Duodenal mucosa (tissue), 2 donors: ENCODE data around the gene ENTPD3.
A peak's percentile ranks its signal among the peaks of the same experiment; 100 is the strongest.
"Not testable (repeated sequence)": the region's sequence is repeated elsewhere in the genome, so short reads cannot be mapped to it uniquely, and the experiment has no call there.

ENCODE experiments used
- H3K27ac ChIP-seq: one replicate; pipeline ENCODE4 v1.7.0; 2013; ENCODE audit warnings: low read depth, low read length
- H3K27me3 ChIP-seq, 2 donors: one replicate each; pipeline ENCODE4 v1.7.0; 2013; ENCODE audit warnings: low read length in 2 of 2, control low read depth in 1 of 2; ENCODE audit not compliant: insufficient read depth in 2 of 2, control insufficient read depth in 1 of 2
- H3K36me3 ChIP-seq, 2 donors: one replicate each; pipeline ENCODE4 v1.7.0; 2013; ENCODE audit warnings: low read length in 2 of 2, control low read depth in 1 of 2; ENCODE audit not compliant: insufficient read depth in 2 of 2, control insufficient read depth in 1 of 2
- H3K4me1 ChIP-seq, 2 donors: one replicate each; pipeline ENCODE4 v1.7.0; 2013; ENCODE audit warnings: low read length in 2 of 2, control low read depth in 1 of 2; ENCODE audit not compliant: insufficient read depth in 2 of 2, control insufficient read depth in 1 of 2
- H3K4me3 ChIP-seq, 2 donors: one replicate each; pipeline ENCODE4 v1.7.0; 2013; ENCODE audit warnings: low read length in 2 of 2, low read depth in 1 of 2
- H3K9ac ChIP-seq, 2 donors: one replicate each; pipeline ENCODE4 v1.7.0; 2013; ENCODE audit warnings: low read length in 2 of 2, low read depth in 1 of 2
- H3K9me3 ChIP-seq, 2 donors: one replicate each; pipeline ENCODE4 v1.7.0; 2013; ENCODE audit warnings: low read length in 2 of 2, control low read depth in 1 of 2; ENCODE audit not compliant: control insufficient read depth in 1 of 2

ENTPD3 gene

DNA sequence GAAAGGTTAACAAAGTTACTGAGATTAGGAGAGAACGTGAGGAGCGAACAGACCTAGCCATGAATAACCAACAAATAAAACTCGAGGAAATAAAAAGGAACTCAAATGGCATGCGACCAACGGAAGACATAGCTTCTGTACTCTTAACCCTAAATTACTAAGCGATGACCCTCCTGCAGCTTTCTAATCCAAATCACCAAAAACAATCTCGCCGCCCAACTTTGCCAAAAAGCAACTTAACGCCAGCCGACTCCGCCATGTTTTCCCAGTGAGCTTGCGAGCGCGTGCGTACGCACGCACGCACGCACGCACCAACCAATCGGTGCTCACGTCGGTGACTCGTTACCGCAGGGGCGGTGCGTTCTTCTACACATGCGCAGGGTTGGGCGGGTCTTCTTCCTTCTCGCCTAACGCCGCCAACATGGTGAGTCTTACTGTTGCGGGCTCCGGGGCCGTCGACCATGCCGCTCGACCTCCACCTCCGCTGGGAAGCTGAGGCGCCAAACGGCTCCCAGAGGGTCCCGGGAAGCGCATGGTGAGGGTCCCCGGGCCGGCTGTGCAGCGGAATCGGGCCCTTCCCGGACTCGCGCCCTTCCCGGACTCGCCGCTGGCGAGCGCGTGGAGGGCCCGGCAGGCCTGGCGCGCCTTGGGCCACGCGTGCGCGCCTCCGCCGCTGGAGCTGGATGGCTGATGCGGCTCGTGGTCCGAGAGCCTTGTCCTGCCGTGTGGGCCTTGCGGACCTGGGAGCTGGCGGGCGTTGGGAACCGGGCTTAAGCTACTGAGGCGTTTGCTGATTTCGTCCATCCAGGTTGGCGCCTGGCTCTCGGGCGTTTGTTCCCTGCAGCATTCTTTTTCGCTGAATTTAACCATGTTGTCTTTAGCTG, 70.2 kb downstream of the ENTPD3 start, which contains the start of gene RPL14:
Gene RPL14 (plus strand): TSS at position 400 of the 884 bp plus-strand sequence. CDS start 133 bp downstream, at position 533.
- Histone ChIP-seq H3K27me3 (no peaks in the 10 kb centered on the region), H3K36me3 (peaks cover 16 to 32% of the 10 kb centered on the region in 2 donors), H3K4me3 (peak within 1 kb of the TSS; percentile 89 to 99), H3K9ac (peak within 1 kb of the TSS; percentile 76 to 94), H3K4me1 (peaks cover 23 to 34% of the 10 kb centered on the region in 2 donors), H3K9me3 (no peaks in the 10 kb centered on the region), H3K27ac (peak within 1 kb of the TSS; percentile 55)

DNA sequence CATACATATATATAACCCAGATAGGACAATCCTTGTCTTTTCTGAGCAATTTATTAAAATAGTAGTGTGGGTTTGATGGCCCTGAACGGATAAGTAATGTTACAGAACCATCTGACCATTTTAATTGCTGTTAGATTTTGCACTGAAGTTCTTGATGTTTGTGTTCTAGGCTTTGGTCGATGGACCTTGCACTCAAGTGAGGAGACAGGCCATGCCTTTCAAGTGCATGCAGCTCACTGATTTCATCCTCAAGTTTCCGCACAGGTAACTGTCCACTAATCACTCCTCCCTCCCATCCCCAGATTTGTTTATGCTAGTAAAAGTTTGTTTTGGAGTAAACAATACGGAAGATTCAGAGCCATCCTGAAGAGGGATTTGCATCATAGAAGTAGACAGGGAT, 71.5 kb downstream of the ENTPD3 start:
- Histone ChIP-seq H3K4me3 (peak overlapping the region; percentile 89 to 99), H3K4me1 (peaks cover 19 to 25% of the 10 kb centered on the region in 2 donors), H3K27ac (no peak overlapping the region), H3K9me3 (no peaks in the 10 kb centered on the region), H3K9ac (peak overlapping the region in 1 of 2 donors; percentile 76), H3K36me3 (peaks cover 16 to 38% of the 10 kb centered on the region in 2 donors), H3K27me3 (no peaks in the 10 kb centered on the region)

DNA sequence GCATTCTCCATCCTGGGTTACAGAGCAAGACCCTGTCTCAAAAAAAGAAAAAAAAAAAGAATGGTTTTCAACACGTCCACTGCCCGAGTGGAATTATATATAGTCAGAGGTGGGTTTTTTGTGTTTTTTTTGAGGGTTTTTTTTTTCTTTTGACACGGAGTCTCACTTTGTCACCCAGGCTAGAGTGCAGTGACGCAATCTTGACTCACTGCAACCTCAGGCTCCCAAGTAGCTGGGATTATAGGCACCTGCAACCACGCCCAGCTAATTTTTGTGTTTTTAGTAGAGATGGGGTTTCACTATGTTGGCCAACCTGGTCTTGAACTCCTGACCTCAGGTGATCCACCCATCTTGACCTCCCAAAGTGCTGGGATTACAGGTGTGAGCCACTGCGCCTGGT, 73.5 kb downstream of the ENTPD3 start:
- H3K36me3 ChIP-seq, result peaks cover 16 to 45% of the 10 kb centered on the region in 2 donors
- H3K27ac ChIP-seq, H3K9ac ChIP-seq, H3K4me3 ChIP-seq, H3K27me3 ChIP-seq, H3K9me3 ChIP-seq: not testable (repeated sequence)
- peaks cover 13 to 21% of the 10 kb centered on the region in 2 donors for H3K4me1 ChIP-seq

DNA sequence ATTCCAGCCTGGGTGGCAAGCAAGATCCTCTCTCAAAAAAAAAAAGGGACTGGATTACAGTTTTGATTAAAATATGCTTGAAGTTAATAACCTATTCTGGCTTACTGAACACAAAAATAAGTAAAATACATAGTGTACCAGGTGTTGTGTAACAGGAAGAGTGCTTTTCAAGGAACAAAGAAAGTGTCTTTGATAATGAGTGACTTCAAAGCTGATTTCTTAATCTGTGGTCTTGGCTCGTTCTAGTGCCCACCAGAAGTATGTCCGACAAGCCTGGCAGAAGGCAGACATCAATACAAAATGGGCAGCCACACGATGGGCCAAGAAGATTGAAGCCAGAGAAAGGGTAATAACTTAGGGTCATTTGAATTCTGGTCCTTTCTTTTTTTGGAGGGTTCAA, 74.2 kb downstream of the ENTPD3 start:
- Histone ChIP-seq H3K27me3 (no peaks in the 10 kb centered on the region), H3K4me1 (peaks cover 13 to 20% of the 10 kb centered on the region in 2 donors), H3K9me3 (no peaks in the 10 kb centered on the region), H3K27ac (no peak overlapping the region), H3K9ac (no peak overlapping the region), H3K4me3 (no peak overlapping the region), H3K36me3 (peaks cover 16 to 45% of the 10 kb centered on the region in 2 donors)

DNA sequence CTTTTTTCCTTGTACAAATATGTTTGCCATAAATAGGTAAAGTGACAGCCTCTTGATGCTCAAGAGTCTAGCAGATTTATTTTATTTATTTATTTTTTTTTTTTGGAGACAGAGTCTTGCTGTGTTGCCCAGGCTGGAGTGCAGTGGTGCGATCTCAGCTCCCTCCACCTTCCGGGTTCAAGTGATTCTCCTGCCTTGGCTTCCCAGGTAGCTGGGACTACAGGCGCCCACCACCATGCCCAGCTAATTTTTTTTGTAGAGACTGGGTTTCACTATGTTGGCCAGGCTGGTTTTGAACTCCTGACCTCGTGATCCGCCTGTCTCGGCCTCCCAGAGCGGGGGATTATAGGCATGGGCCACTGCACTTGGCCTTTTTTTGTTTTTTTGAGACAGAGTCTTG, 75.9 kb downstream of the ENTPD3 start:
- H3K36me3 ChIP-seq, result peaks cover 16 to 45% of the 10 kb centered on the region in 2 donors
- H3K27ac ChIP-seq, H3K9me3 ChIP-seq, H3K27me3 ChIP-seq, H3K4me3 ChIP-seq, H3K9ac ChIP-seq: not testable (repeated sequence)
- H3K4me1 ChIP-seq, result peaks cover 11 to 13% of the 10 kb centered on the region in 2 donors

DNA sequence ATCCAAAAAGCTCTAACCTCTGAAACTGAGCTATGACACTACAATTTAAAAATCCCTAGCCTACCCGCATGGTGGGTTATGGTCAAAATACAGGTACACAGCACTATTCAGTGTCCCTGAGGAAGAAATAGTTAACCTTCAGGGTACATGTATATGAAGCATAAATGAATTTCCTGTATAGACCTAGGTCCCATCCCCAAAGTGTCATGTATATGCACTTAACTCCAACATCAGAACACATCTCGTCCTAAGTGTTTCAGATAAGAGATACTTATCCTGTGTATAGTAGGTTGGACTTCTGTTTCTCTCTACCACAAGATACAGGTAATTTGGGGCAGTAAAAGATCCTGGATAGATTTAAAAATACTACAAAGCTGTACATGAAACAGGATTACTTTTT, 76.6 kb downstream of the ENTPD3 start:
- Histone ChIP-seq H3K4me1 (peaks cover 4 to 5% of the 10 kb centered on the region in 2 donors), H3K27ac (no peak overlapping the region), H3K9me3 (no peaks in the 10 kb centered on the region), H3K4me3 (no peak overlapping the region), H3K9ac (no peak overlapping the region), H3K27me3 (no peaks in the 10 kb centered on the region), H3K36me3 (peaks cover 9 to 43% of the 10 kb centered on the region in 2 donors)

DNA sequence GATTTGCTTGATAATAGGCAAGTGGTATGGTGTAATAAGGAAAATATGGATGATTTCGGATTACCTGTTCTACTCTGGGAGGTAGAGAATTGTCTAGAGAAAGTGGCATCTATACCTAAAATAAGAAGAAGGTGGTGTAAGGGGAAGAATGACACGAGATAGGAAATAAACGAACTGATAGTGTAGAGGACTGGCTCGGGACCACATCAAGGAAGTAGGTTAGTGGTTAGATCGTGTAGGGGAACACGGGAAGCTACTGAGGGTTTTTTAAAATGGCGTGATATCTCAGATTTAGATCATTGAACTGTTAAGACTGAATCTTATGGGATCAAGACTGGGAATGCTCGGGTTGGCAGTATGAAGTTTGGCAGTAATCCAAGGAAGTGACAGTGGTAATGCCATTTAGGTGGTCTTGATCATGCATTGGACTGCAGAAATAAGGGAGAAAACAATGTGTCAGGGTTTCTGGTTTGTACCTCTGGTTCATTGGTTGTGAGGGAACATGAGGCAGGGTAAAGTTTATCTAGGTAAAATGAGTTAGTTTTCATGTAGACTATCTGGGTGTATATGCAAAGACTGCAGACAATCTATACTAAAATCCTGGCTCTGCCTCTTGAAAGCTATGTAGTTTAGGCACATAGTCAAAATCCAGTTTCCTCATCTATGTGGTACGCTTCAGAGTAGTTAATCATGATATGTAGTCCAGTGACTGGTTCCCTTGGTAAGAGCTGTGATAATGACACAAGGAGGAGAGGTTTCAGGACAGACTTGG, 77.5 kb downstream of the ENTPD3 start:
- H3K27ac ChIP-seq, result no peak overlapping the region
- H3K4me1 ChIP-seq, result no peaks in the 10 kb centered on the region
- no peak overlapping the region for H3K4me3 ChIP-seq
- H3K27me3 ChIP-seq, result no peaks in the 10 kb centered on the region
- no peak overlapping the region for H3K9ac ChIP-seq
- peaks cover 7 to 35% of the 10 kb centered on the region in 2 donors for H3K36me3 ChIP-seq
- no peaks in the 10 kb centered on the region for H3K9me3 ChIP-seq

DNA sequence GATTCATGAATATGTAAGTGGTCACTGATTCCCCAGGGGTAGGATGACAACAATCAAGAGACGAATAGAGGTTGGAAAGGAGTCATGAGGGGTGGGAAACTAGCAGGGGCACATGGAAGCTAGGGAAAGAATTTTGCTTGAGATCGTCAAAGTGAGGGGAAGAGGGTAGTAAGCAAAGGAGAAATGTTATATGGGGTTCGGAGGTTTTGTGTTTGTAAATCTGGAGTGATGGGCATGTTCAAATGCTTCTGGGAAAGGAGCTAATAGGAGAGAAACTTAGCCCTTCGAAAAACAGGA, 78.1 kb downstream of the ENTPD3 start:
- H3K9ac ChIP-seq, result no peak overlapping the region
- H3K9me3 ChIP-seq, result no peaks in the 10 kb centered on the region
- H3K36me3 ChIP-seq, result peaks cover 3 to 30% of the 10 kb centered on the region in 2 donors
- no peaks in the 10 kb centered on the region for H3K4me1 ChIP-seq
- H3K27ac ChIP-seq, result no peak overlapping the region
- H3K4me3 ChIP-seq, result no peak overlapping the region
- no peaks in the 10 kb centered on the region for H3K27me3 ChIP-seq

DNA sequence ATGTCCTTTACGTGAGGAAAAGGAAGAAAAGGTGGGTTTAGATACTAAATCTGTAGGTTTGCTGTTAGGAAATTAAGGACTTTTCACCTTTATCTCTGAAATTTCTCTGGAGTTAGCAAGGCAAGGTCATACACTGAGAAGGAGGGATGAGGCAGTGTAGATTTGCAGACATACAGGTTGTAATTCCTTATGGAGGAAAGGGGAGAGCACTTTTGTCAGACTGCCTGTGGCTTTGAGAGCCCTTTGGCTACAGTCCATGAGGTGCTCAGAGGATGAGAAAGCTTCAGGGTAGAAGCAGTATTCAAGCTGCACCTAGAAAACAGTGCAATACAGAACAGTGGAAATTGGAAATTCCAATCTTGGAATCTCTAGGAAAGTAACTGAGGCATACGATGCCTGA, 78.5 kb downstream of the ENTPD3 start:
- Histone ChIP-seq H3K4me1 (no peaks in the 10 kb centered on the region), H3K27ac (no peak overlapping the region), H3K4me3 (no peak overlapping the region), H3K9ac (no peak overlapping the region), H3K36me3 (peaks cover 0 to 26% of the 10 kb centered on the region in 2 donors), H3K27me3 (no peaks in the 10 kb centered on the region), H3K9me3 (no peaks in the 10 kb centered on the region)

DNA sequence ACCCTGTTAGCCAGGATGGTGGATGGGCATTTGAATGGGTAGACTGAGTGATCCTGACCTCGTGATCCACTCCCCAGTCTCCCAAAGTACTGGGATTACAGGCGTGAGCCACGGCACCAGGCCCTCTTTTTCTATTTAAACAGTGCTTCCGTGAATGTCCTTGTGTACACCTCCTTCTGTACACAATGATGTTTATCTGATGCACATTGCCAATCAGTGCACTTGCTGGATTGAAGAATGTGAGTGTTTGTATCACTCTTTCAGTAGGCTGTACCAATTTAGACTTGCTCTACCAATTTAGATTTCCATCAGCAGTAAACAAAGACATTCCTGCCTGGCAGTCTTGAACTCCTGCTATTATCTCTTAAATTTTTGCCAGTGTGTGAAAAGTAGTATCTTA, 81.0 kb downstream of the ENTPD3 start:
- no peaks in the 10 kb centered on the region for H3K4me1 ChIP-seq
- no peak overlapping the region for H3K27ac ChIP-seq
- peaks cover 0 to 12% of the 10 kb centered on the region in 2 donors for H3K36me3 ChIP-seq
- no peak overlapping the region for H3K9ac ChIP-seq
- no peaks in the 10 kb centered on the region for H3K27me3 ChIP-seq
- no peak overlapping the region for H3K4me3 ChIP-seq
- H3K9me3 ChIP-seq, result no peaks in the 10 kb centered on the region
